PFSK-1 (cell line): ENCODE measurements around the gene ISOC2.

Source experiments
- FOXP2 ChIP-seq: optimal IDR thresholded peaks from 2 replicates; pipeline ENCODE3; 2011; ENCODE audit warnings: borderline replicate concordance, control low read depth, inconsistent platforms; ENCODE audit not compliant: insufficient read depth; ENCODE audit errors: extremely low read length, extremely low read depth
- POLR2AphosphoS5 ChIP-seq: IDR thresholded peaks from 2 replicates; pipeline ENCODE4 v1.6.1; 2012; ENCODE audit warnings: low read depth, mild to moderate bottlenecking, control low read depth, low read length, moderate library complexity
- REST ChIP-seq, 2 experiments: IDR thresholded peaks; 2 replicates each; pipeline versions ENCODE4 v1.6.1 to v1.8.0; 2011 to 2012; ENCODE audit warnings: low read depth in 2 of 2, low read length in 2 of 2, control low read depth in 1 of 2, inconsistent platforms in 1 of 2, mild to moderate bottlenecking in 1 of 2, moderate library complexity in 1 of 2; ENCODE audit not compliant: insufficient read depth in 1 of 2
- SIN3A ChIP-seq: IDR thresholded peaks from 2 replicates; pipeline ENCODE4 v1.6.1; 2012; ENCODE audit warnings: mild to moderate bottlenecking, low read length, moderate library complexity, borderline replicate concordance; ENCODE audit not compliant: insufficient read depth
- TAF1 ChIP-seq: IDR thresholded peaks from 2 replicates; pipeline ENCODE4 v1.6.1; 2012; ENCODE audit warnings: low read length, control low read depth, borderline replicate concordance; ENCODE audit not compliant: insufficient read depth

Gene ISOC2

GRCh38 chr19:55447421-55448174 is 13.8 kb downstream of the ISOC2 start:
- TF ChIP-seq POLR2AphosphoS5, result no peak
- TF ChIP-seq SIN3A, result no peak
- no peak for TF ChIP-seq REST (IDR thresholded peaks at IDR 0.05; ENCODE audit: insufficient read depth in 1 of 2, low read depth in 2 of 2, low read length in 2 of 2)
- TF ChIP-seq FOXP2, result no peak
- no peak for TF ChIP-seq TAF1

- TF ChIP-seq REST (IDR thresholded peaks at IDR 0.05; ENCODE audit: insufficient read depth in 1 of 2, low read depth in 2 of 2, low read length in 2 of 2) (no peak), FOXP2 (no peak), TAF1 (no peak), POLR2AphosphoS5 (no peak), SIN3A (no peak)
Observed at GRCh38 chr19:55446060-55446459, 15.4 kb downstream of the ISOC2 start.

GRCh38 chr19:55444646-55445045 is 16.8 kb downstream of the ISOC2 start:
- no peak for TF ChIP-seq SIN3A
- TF ChIP-seq REST (IDR thresholded peaks at IDR 0.05; ENCODE audit: insufficient read depth in 1 of 2, low read depth in 2 of 2, low read length in 2 of 2), result no peak
- no peak for TF ChIP-seq POLR2AphosphoS5
- no peak for TF ChIP-seq TAF1
- TF ChIP-seq FOXP2, result no peak

- TF ChIP-seq FOXP2 (no peak), POLR2AphosphoS5 (no peak), TAF1 (no peak), SIN3A (no peak), REST (IDR thresholded peaks at IDR 0.05; ENCODE audit: insufficient read depth in 1 of 2, low read depth in 2 of 2, low read length in 2 of 2) (no peak)
Observed at GRCh38 chr19:55443824-55444480, 17.5 kb downstream of the ISOC2 start.
